OCI-LY7 (cell line): ENCODE data around the gene USH1C. TPM values are rescaled to one million over a fixed set of nuclear protein-coding genes. Genes with fewer than 3 reads are reported as not detected.

Experiments used
- BruUV-seq: library from RNA; stranded (reverse); fragments of 400-500 nt; replicated peaks from 2 replicates; lab custom pipeline; 2021; lab: Mats Ljungman, UMichigan
- CTCF ChIA-PET: fragments of 300-600 bp; sonication (Branson Sonifier 250); formaldehyde crosslinking; loops from one replicate; lab custom pipeline; 2022; ENCODE audit warnings: antibody characterized with exemption; ENCODE audit not compliant: unreplicated experiment; lab: Charles Lee
- POLR2A ChIA-PET: fragments of 300-600 bp; sonication (Branson Sonifier 250); formaldehyde crosslinking; loops from one replicate; lab custom pipeline; 2022; ENCODE audit warnings: antibody characterized with exemption; lab: Charles Lee
- DNase-seq: peaks from one replicate; pipeline ENCODE4 v3.0.0-alpha.2; 2015; ENCODE audit warnings: low spot score
- H2AFZ ChIP-seq: fragments of 200-600 bp; sonication (generic), shearing (Covaris generic); 2 replicates; pipeline ENCODE4 v1.6.1; 2014; ENCODE audit warnings: mild to moderate bottlenecking, antibody characterized with exemption, low read length, moderate library complexity
- H3K27ac ChIP-seq: fragments of 200-600 bp; sonication (generic); 2 replicates; pipeline ENCODE4 v1.5.1; 2014; ENCODE audit warnings: mixed run types, low read depth, mild to moderate bottlenecking, moderate library complexity, low read length, inconsistent platforms; ENCODE audit not compliant: poor library complexity, severe bottlenecking
- H3K36me3 ChIP-seq: fragments of 200-600 bp; sonication (generic); 2 replicates; pipeline ENCODE4 v1.6.1; 2014; ENCODE audit warnings: mild to moderate bottlenecking, antibody characterized with exemption, low read length, moderate library complexity, mixed read lengths; ENCODE audit not compliant: insufficient read depth
- H3K4me1 ChIP-seq: fragments of 200-600 bp; sonication (generic); 2 replicates; pipeline ENCODE4 v1.5.1; 2014; ENCODE audit warnings: mild to moderate bottlenecking, low read length; ENCODE audit not compliant: insufficient read depth, poor library complexity, severe bottlenecking
- H3K4me2 ChIP-seq: fragments of 200-600 bp; sonication (generic); 2 replicates; pipeline ENCODE4 v1.6.1; 2014; ENCODE audit warnings: mild to moderate bottlenecking, low read length
- H3K4me3 ChIP-seq: fragments of 200-600 bp; sonication (generic); 2 replicates; pipeline ENCODE4 v1.5.1; 2014; ENCODE audit warnings: mild to moderate bottlenecking, low read depth, low read length; ENCODE audit not compliant: poor library complexity, severe bottlenecking
- H3K79me2 ChIP-seq: fragments of 200-600 bp; sonication (generic); 2 replicates; pipeline ENCODE4 v1.6.1; 2016; ENCODE audit warnings: low read depth, mild to moderate bottlenecking, low read length, moderate library complexity, mixed read lengths; ENCODE audit not compliant: insufficient read depth
- H3K9me2 ChIP-seq: fragments of 200-600 bp; sonication (generic); 2 replicates; pipeline ENCODE4 v1.6.1; 2016; ENCODE audit warnings: mild to moderate bottlenecking, low read length, mixed read lengths; ENCODE audit not compliant: insufficient read depth
- H3K9me3 ChIP-seq: fragments of 200-600 bp; sonication (generic); 2 replicates; pipeline ENCODE4 v1.6.1; 2014; ENCODE audit warnings: mild to moderate bottlenecking, mixed run types, low read length, mixed read lengths
- H4K20me1 ChIP-seq: fragments of 200-600 bp; sonication (generic); 2 replicates; pipeline ENCODE4 v1.6.1; 2014; ENCODE audit warnings: mild to moderate bottlenecking, antibody characterized with exemption, low read length, moderate library complexity, mixed read lengths; ENCODE audit not compliant: insufficient read depth
- EZH2phosphoT487 ChIP-seq: fragments of 200-600 bp; sonication (generic); IDR thresholded peaks from 2 replicates; pipeline ENCODE4 v1.6.1; 2018; ENCODE audit warnings: low read depth, borderline replicate concordance, mild to moderate bottlenecking, mixed run types, antibody characterized with exemption, low read length, moderate library complexity, mixed read lengths
- intact Hi-C: fragments of 100-400 bp; cut with micrococcal nuclease; formaldehyde crosslinking; loops from one replicate; pipeline ENCODE4 v1.10.0; 2022; ENCODE audit not compliant: unreplicated experiment
- total RNA-seq, 2 experiments: library from RNA; depleted of rRNA in 1 of 2; stranded (reverse); fragments of >200 nt in 1 of 2; shearing (Covaris generic) in 1 of 2; gene quantifications; 2 replicates each; pipeline ENCODE4 v1.2.3, GENCODE V29; 2014 to 2022
- TF ChIP-seq, protein P1 (sequence below): fragments of 200-600 bp; sonication (generic); conservative IDR thresholded peaks from 2 replicates; pipeline ENCODE4 v1.5.1; 2014; ENCODE audit warnings: mild to moderate bottlenecking, antibody characterized with exemption, low read length, moderate library complexity, mixed read lengths

The USH1C gene
- total RNA-seq, 2 experiments from 2014 or later = not detected

DNA sequence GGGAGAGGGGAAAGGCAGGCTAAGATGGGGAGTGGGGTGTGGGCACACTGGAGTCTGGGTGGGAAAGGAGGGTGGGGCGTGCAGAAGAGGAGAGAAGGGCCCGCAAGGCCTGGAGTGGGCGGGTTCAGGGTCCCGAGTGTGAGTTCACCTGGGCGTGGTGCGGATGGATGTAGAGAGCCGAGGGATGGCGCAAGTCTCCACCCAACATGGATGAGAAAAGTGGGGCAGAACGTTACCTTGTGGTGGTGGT lies 67.2 kb downstream of the USH1C start:
- Histone ChIP-seq H3K4me2 (no peak overlapping the region), H3K9me2 (no peaks in the 10 kb centered on the region), H3K4me1 (no peaks in the 10 kb centered on the region), H3K4me3 (no peak overlapping the region), H3K79me2 (no peaks in the 10 kb centered on the region), H4K20me1 (no peaks in the 10 kb centered on the region), H3K36me3 (no peaks in the 10 kb centered on the region), H3K9me3 (no peaks in the 10 kb centered on the region), H3K27ac (no peak overlapping the region), H2AFZ (no peak overlapping the region)
- TF ChIP-seq, protein P1, sequence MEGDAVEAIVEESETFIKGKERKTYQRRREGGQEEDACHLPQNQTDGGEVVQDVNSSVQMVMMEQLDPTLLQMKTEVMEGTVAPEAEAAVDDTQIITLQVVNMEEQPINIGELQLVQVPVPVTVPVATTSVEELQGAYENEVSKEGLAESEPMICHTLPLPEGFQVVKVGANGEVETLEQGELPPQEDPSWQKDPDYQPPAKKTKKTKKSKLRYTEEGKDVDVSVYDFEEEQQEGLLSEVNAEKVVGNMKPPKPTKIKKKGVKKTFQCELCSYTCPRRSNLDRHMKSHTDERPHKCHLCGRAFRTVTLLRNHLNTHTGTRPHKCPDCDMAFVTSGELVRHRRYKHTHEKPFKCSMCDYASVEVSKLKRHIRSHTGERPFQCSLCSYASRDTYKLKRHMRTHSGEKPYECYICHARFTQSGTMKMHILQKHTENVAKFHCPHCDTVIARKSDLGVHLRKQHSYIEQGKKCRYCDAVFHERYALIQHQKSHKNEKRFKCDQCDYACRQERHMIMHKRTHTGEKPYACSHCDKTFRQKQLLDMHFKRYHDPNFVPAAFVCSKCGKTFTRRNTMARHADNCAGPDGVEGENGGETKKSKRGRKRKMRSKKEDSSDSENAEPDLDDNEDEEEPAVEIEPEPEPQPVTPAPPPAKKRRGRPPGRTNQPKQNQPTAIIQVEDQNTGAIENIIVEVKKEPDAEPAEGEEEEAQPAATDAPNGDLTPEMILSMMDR = no peak
- no peak for TF ChIP-seq EZH2phosphoT487
- intact Hi-C loops = no loop called here
- ChIA-PET CTCF (no interaction called here), POLR2A (no interaction called here)
- no TSS peak for BruUV-seq
- no peak for DNase-seq

DNA sequence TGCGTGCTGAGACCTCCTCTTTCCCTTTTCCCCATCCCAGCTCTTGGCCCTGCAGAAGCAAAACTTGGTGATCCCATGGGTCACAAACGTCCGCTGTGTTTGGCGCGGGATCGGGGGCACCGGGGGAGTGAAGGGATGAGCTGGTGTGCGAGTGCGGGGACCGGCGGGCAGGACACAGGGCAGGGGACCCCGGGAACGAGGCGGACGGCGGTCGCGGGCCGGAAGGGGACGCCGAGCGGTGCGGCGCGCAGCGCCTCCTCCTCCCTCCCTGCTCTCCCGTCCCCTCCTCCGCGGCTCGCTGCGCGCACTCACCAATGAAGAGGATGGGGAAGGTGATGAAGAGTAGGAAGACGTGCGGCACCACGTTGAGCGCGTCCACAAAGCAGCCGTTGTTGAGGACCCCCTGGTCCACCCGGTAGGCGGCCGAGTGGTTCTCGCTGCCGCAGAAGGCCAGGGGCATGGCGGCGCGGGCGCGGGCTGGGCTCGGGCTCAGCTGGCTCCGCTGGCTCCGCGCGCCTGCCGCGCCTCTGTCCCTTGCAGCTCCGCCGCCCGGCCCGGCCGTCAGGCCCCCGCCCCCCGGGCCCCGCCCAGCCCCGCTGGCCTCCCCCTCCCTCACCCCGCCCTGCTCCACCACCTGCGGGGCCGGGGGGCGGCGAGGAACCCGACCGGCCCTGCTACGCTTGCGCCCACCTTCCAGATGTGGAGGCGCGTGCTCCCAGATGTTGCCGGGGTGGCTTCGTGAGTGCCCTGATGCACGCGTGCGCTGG lies 67.7 kb downstream of the USH1C start, which contains the start of gene ABCC8:
TSS of gene ABCC8 (minus strand) at position 529 of the 767 bp plus-strand sequence. CDS start at position 460, 69 bp downstream.
- no peaks in the 10 kb centered on the region for H3K36me3 ChIP-seq
- no peaks in the 10 kb centered on the region for H4K20me1 ChIP-seq
- H3K9me2 ChIP-seq = no peaks in the 10 kb centered on the region
- TF ChIP-seq, protein P1 = no peak
- TF ChIP-seq EZH2phosphoT487 = no peak
- H3K4me2 ChIP-seq = no peak within 1 kb of the TSS
- intact Hi-C loops = no loop called here
- BruUV-seq = no TSS peak
- H3K4me1 ChIP-seq = no peaks in the 10 kb centered on the region
- CTCF ChIA-PET = no interaction called here
- H3K4me3 ChIP-seq = no peak within 1 kb of the TSS
- H3K79me2 ChIP-seq = no peaks in the 10 kb centered on the region
- no peak for DNase-seq
- no peak within 1 kb of the TSS for H2AFZ ChIP-seq
- H3K9me3 ChIP-seq = no peaks in the 10 kb centered on the region
- H3K27ac ChIP-seq = no peak within 1 kb of the TSS
- POLR2A ChIA-PET = no interaction called here

DNA sequence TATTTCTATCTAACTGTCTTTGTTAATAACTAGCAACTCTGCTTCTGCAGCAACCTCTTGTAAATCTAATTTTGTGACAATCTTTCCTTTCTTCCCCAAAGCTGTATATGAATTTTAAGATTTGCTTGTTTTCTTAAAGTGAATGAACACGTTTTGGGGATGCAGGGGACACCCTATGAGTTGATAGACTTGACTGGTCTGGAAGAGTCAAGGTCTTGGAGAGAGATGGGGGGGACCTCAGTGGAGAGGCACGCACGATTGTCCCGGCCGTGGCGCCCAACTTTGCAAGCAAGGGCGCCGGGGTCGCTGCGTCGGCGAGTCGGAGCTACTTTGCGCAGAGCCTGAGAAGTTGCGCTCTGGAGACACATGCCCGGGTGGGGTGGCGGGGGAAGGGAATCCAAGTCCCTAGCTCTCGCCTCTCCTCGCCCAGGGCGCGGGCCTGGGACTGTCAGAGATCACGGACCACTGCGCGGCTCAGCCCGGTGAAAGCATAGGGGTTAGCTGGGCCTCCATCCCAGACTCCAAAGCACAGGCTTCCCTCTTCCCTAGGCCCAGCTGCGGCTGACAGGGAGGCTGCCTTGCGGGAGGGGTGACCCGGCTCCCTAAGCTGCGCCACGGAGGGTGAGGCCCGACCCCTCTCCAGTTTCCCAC lies 68.4 kb downstream of the USH1C start:
- no peaks in the 10 kb centered on the region for H3K36me3 ChIP-seq
- ChIA-PET CTCF (no interaction called here), POLR2A (no interaction called here)
- no peaks in the 10 kb centered on the region for H3K79me2 ChIP-seq
- H2AFZ ChIP-seq = no peak overlapping the region
- intact Hi-C loops = no loop called here
- no peak overlapping the region for H3K27ac ChIP-seq
- no peak overlapping the region for H3K4me2 ChIP-seq
- H3K9me3 ChIP-seq = no peaks in the 10 kb centered on the region
- no peaks in the 10 kb centered on the region for H4K20me1 ChIP-seq
- DNase-seq = no peak
- BruUV-seq = no TSS peak
- TF ChIP-seq, protein P1 = no peak
- no peak for TF ChIP-seq EZH2phosphoT487
- no peak overlapping the region for H3K4me3 ChIP-seq
- no peaks in the 10 kb centered on the region for H3K9me2 ChIP-seq
- no peaks in the 10 kb centered on the region for H3K4me1 ChIP-seq
